GM21360 (cell line): ENCODE data around the gene GNAI2.
"Not testable (repeated sequence)": the region's sequence is repeated elsewhere in the genome, so short reads cannot be mapped to it uniquely, and the experiment has no call there.

ENCODE experiments used
- ATAC-seq: cut with Tn5 transposase; IDR thresholded peaks from one replicate; pipeline ENCODE4 v1.9.1; 2021; ENCODE audit warnings: mild to moderate bottlenecking, moderate library complexity; ENCODE audit not compliant: unreplicated experiment

GNAI2 gene

GRCh38 chr3:50262778-50263177, 26.8 kb downstream of the GNAI2 start:
- ATAC-seq = no peak

GRCh38 chr3:50263478-50264382, 27.7 kb downstream of the GNAI2 start:
- ATAC-seq = no peak

GRCh38 chr3:50264383-50264963, 28.5 kb downstream of the GNAI2 start:
- no peak for ATAC-seq

- ATAC-seq = no peak
Observed at GRCh38 chr3:50264964-50265485, 29.0 kb downstream of the GNAI2 start.

GRCh38 chr3:50265571-50265970, 29.6 kb downstream of the GNAI2 start:
- ATAC-seq = no peak

GRCh38 chr3:50266017-50266416, 30.0 kb downstream of the GNAI2 start:
- ATAC-seq = no peak

- ATAC-seq = no peak
Observed at GRCh38 chr3:50266836-50267235, 30.8 kb downstream of the GNAI2 start.

- no peak for ATAC-seq
Observed at GRCh38 chr3:50267280-50267913, 31.4 kb downstream of the GNAI2 start.

GRCh38 chr3:50268276-50268675, 32.3 kb downstream of the GNAI2 start:
- no peak for ATAC-seq

GRCh38 chr3:50268703-50269451, 32.9 kb downstream of the GNAI2 start, which contains the start of gene SEMA3B:
TSS of gene SEMA3B (plus strand) at chr3:50269147. CDS start at chr3:50269241, 94 bp downstream.
- ATAC-seq = no peak

GRCh38 chr3:50269460-50269859, 33.5 kb downstream of the GNAI2 start:
- ATAC-seq = no peak

- ATAC-seq = no peak
Observed at GRCh38 chr3:50269977-50270413, 34.0 kb downstream of the GNAI2 start.

GRCh38 chr3:50270422-50271224, 34.6 kb downstream of the GNAI2 start:
- no peak for ATAC-seq

- no peak for ATAC-seq
Observed at GRCh38 chr3:50271314-50271936, 35.4 kb downstream of the GNAI2 start.

GRCh38 chr3:50272538-50272910, 36.5 kb downstream of the GNAI2 start:
- ATAC-seq = not testable (repeated sequence)

GRCh38 chr3:50272911-50273688, 37.1 kb downstream of the GNAI2 start:
- ATAC-seq = peak; percentile 70

GRCh38 chr3:50273689-50274065, 37.7 kb downstream of the GNAI2 start:
- no peak for ATAC-seq

- no peak for ATAC-seq
Observed at GRCh38 chr3:50274371-50275104, 38.5 kb downstream of the GNAI2 start.
